Rectal smooth muscle tissue (tissue), 1 donor: ENCODE measurements around the gene CAMP.
A peak's percentile ranks its signal among the peaks of the same experiment; 100 is the strongest.

Experiments used
- H3K27ac ChIP-seq: one replicate; pipeline ENCODE4 v1.7.0; 2013; ENCODE audit warnings: low read depth, low read length, inconsistent platforms
- H3K27me3 ChIP-seq: one replicate; pipeline ENCODE4 v1.7.0; 2013; ENCODE audit warnings: low read length; ENCODE audit not compliant: control insufficient read depth, insufficient read depth
- H3K36me3 ChIP-seq: one replicate; pipeline ENCODE4 v1.7.0; 2013; ENCODE audit warnings: low read length; ENCODE audit not compliant: control insufficient read depth, insufficient read depth
- H3K4me1 ChIP-seq: one replicate; pipeline ENCODE4 v1.7.0; 2013; ENCODE audit warnings: low read length; ENCODE audit not compliant: control insufficient read depth, insufficient read depth
- H3K4me3 ChIP-seq: one replicate; pipeline ENCODE4 v1.7.0; 2013; ENCODE audit warnings: low read length
- H3K9ac ChIP-seq: one replicate; pipeline ENCODE4 v1.7.0; 2013; ENCODE audit warnings: low read length

Gene CAMP

DNA sequence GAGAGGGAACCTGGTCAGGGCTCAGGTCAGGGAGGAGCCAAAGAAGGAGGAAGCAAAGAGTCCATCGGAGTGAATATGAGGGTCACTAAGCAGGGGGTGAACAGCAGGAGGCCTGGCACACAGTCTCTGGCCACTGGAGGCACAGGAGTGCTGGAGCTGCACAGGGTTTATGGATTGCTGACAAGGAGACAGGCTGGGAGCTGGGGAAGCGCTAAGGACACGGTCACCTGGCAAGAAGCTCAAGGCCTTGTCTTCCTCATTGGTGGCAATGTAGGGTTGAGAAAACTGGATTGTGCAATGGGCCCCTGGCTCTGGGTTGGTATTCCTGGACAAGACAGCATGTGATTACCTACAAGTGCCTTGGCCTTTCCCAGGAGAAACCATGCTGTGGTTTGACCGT lies 5.8 kb upstream of the CAMP start:
- Histone ChIP-seq H3K9ac (no peak overlapping the region), H3K27ac (no peak overlapping the region), H3K4me3 (no peak overlapping the region), H3K4me1 (no peaks in the 10 kb centered on the region), H3K36me3 (no peaks in the 10 kb centered on the region), H3K27me3 (no peaks in the 10 kb centered on the region)

DNA sequence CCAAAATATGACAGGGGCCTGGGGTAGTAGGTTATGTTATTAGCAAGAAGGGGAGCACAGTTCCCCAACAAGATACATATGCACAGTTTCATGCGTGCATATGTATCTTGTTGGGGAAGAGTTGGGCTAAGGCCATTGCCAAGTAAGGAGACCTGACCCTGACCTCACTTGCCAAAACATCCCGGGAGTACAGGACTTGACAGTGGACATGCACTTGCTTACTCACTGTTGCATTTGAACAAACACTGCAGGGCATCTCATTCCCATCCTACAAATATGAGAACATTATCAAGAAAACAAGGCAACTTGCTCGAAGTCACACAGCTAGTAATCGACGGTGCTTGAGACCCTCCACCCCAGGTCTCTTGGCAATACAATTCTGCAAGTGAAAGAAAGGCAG lies 4.8 kb upstream of the CAMP start:
- Histone ChIP-seq H3K36me3 (no peaks in the 10 kb centered on the region), H3K27ac (no peak overlapping the region), H3K4me1 (no peaks in the 10 kb centered on the region), H3K9ac (no peak overlapping the region), H3K27me3 (no peaks in the 10 kb centered on the region), H3K4me3 (no peak overlapping the region)

DNA sequence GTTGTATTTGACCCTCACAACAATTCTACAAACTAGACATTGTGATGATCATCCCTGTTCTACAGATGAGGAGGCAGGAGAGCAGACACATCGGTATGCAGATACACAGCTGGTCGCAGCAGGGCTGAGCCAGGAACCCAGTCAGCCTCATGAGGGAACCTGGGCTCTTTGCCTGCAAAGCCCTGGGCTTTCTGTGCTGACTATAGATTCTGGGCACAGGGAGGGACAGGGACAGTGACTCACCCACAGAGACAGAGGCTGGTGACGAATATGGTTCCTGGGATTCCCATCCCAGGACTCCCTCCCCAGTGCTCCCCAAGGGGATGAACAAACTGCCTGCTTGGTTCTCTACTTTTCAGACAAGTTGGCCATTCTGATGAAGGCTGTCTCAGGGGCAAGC lies 3.8 kb upstream of the CAMP start:
- H3K27ac ChIP-seq: no peak overlapping the region
- H3K27me3 ChIP-seq: no peaks in the 10 kb centered on the region
- no peaks in the 10 kb centered on the region for H3K4me1 ChIP-seq
- no peak overlapping the region for H3K9ac ChIP-seq
- no peaks in the 10 kb centered on the region for H3K36me3 ChIP-seq
- H3K4me3 ChIP-seq: no peak overlapping the region

DNA sequence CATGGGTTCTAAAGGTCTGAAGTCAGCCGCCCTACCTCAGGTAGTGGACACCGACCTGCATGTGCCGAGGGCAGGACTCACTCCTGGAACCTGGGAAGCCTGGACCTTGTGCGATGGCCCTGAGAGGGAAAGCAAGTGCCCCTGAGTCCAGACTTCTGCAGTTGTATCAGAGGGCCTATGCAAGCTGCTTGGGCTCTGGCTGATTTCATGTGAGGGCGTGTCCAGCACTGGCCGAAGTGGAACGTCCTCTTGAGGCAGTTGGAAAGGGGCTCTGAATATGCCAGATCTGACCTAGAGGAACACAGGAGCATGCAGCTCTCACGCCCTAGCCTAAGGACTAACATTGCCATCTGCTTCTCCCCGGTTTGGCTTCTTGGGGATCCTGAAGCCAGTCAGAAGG lies 2.5 kb upstream of the CAMP start:
- no peak overlapping the region for H3K27ac ChIP-seq
- H3K27me3 ChIP-seq: no peaks in the 10 kb centered on the region
- no peak overlapping the region for H3K4me3 ChIP-seq
- H3K36me3 ChIP-seq: no peaks in the 10 kb centered on the region
- H3K9ac ChIP-seq: no peak overlapping the region
- no peaks in the 10 kb centered on the region for H3K4me1 ChIP-seq

DNA sequence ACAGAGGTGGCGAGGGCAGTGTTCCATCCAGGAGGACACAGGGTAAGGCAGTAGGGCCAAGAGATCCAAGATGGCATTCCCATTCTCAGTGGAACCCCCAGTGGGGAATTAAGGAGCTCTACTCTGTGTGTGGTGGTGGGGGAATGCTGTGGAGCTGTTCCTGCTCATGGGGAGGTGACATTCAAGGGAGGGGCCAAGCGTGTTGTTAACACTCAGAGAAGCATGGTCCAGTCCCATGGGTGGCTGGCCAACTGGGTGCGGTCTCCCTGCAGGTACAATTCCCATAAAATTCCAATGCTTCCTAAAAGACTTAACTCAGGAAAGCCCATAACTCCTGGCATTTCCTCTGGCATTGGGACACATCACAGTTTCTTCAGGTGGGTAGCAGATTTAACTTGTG lies 2.3 kb downstream of the CAMP start:
- Histone ChIP-seq H3K4me3 (no peak overlapping the region), H3K9ac (no peak overlapping the region), H3K27me3 (no peaks in the 10 kb centered on the region), H3K27ac (no peak overlapping the region), H3K4me1 (no peaks in the 10 kb centered on the region), H3K36me3 (no peaks in the 10 kb centered on the region)

DNA sequence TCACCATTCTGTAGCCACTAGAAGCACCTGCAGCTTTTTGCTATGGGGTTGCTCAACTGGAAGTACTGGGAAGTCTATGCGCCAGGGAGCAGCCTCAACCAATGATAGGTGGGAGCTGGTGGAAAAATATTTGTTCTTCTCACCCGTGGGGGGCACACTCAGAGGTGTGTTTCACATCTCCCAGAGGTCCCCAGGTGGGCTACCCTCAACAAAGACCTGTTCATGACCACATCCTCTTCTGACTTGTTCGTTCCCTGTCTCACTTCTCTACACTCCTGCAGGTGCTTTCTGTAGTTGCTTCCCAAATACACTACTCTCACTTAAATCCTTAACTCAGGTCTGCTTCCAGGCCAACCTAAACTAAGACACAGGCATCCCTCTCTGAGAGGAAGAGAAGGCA lies 3.6 kb downstream of the CAMP start:
- no peak overlapping the region for H3K9ac ChIP-seq
- no peaks in the 10 kb centered on the region for H3K36me3 ChIP-seq
- H3K27me3 ChIP-seq: no peaks in the 10 kb centered on the region
- H3K27ac ChIP-seq: no peak overlapping the region
- no peak overlapping the region for H3K4me3 ChIP-seq
- H3K4me1 ChIP-seq: no peaks in the 10 kb centered on the region

DNA sequence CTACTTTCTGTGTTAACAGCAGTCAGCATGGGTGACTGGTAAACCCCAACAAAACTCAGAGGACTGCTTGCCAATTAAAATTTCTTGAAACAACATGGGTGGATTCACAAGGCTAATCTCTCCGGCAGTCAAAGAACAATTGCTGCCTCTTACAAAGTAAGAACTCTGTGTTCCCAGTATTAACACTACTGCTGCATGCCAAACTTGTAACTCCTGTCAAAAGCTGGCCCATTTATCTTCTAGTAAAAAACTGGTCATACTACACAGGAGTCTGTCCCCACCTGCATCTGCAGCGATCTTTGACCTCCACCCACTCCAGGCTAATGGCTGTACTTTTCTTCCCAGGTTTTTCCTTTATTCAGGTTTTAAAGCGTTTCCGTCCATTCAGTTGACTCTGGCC lies 8.9 kb downstream of the CAMP start:
- Histone ChIP-seq H3K27me3 (no peaks in the 10 kb centered on the region), H3K9ac (no peak overlapping the region), H3K4me1 (no peaks in the 10 kb centered on the region), H3K4me3 (no peak overlapping the region), H3K36me3 (no peaks in the 10 kb centered on the region), H3K27ac (no peak overlapping the region)

DNA sequence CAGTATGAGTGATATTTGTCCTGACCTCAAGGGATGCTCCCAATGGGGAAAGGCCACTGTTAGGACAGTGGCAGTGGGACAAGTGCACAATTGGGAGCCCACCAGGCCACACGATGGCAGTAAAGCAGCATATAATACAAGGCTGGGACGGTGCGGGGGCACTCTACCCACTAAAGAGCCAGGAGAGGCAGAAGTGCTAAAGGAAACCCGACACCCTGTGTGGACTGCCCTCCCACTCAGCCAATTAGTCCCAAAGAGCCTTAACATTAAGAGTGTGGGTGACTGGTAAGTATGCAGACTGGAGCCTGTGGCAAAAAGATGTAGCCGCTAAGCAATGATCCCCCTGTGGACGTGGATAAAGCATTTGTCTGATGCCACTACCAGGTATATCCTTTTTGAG lies 9.4 kb downstream of the CAMP start:
- H3K27ac ChIP-seq: no peak overlapping the region
- no peaks in the 10 kb centered on the region for H3K36me3 ChIP-seq
- no peaks in the 10 kb centered on the region for H3K4me1 ChIP-seq
- H3K27me3 ChIP-seq: no peaks in the 10 kb centered on the region
- H3K9ac ChIP-seq: no peak overlapping the region
- no peak overlapping the region for H3K4me3 ChIP-seq

DNA sequence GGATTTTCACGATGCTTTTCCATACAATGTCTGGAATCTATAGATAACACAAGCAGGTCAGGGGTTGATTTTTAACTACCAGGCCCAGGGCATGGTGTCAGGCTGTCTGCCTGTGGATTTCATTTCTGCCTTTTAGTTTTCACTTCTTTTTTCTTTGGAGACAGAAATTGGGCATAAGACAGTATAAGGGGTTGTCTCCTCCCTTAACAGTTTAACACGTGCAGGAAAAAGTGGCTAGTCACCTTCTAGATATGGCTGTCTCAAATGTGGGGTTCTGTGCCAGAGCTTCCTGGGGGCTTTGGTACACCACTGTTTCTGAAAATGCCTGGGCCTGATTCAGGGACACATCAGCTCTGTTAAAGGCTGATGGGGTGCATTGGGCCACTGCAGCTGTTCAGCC lies 10.2 kb downstream of the CAMP start:
- no peak overlapping the region for H3K4me3 ChIP-seq
- no peaks in the 10 kb centered on the region for H3K36me3 ChIP-seq
- no peaks in the 10 kb centered on the region for H3K4me1 ChIP-seq
- H3K27ac ChIP-seq: no peak overlapping the region
- no peaks in the 10 kb centered on the region for H3K27me3 ChIP-seq
- no peak overlapping the region for H3K9ac ChIP-seq

DNA sequence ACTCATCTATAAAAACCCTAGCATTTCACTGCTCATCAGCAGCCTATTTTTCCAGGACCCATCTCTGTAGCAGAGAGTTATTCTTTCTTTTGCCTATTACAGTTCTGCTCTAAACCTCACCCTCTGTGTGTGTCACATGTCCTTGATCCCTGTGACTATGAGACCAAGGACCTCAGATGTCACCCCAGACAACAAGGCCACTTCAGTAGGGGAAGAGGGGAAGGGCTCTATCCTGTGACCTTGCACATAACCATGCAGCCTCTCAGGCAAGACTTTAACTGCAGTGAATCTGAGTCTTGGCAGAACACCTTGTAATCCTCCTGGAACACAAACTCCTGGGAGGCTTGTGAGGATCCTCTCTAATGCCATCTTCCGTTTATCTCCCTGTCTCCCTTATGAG lies 13.2 kb downstream of the CAMP start:
- Histone ChIP-seq H3K9ac (no peak overlapping the region), H3K36me3 (no peaks in the 10 kb centered on the region), H3K4me1 (peaks cover 4% of the 10 kb centered on the region), H3K27me3 (no peaks in the 10 kb centered on the region), H3K27ac (no peak overlapping the region), H3K4me3 (no peak overlapping the region)

DNA sequence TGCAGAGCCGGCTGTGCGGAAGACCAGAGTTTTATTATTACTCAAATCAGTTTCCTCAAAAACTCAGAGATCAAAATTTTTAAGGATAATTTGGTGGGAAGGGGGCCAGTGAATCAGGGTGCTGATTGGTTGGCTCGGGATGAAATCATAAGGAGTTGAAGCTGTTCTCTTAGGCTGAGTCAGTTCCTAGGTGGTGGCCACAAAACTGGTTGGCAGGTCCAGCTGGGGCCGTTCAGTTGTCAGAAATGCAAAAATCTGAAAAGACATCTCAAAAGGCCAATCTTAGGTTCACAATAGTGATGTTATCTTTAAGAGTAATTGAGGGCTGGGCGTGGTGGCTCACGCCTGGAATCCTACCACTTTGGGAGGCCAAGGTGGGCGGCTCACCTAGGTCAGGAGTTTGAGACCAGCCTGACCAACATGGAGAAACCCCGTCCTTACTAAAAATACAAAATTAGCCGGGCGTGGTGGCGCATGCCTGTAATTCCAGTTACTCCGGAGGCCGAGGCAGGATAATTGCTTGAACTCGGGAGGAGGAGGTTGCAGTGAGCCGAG lies 15.3 kb downstream of the CAMP start:
- Histone ChIP-seq H3K4me3 (no peak overlapping the region), H3K4me1 (peaks cover 4% of the 10 kb centered on the region)

DNA sequence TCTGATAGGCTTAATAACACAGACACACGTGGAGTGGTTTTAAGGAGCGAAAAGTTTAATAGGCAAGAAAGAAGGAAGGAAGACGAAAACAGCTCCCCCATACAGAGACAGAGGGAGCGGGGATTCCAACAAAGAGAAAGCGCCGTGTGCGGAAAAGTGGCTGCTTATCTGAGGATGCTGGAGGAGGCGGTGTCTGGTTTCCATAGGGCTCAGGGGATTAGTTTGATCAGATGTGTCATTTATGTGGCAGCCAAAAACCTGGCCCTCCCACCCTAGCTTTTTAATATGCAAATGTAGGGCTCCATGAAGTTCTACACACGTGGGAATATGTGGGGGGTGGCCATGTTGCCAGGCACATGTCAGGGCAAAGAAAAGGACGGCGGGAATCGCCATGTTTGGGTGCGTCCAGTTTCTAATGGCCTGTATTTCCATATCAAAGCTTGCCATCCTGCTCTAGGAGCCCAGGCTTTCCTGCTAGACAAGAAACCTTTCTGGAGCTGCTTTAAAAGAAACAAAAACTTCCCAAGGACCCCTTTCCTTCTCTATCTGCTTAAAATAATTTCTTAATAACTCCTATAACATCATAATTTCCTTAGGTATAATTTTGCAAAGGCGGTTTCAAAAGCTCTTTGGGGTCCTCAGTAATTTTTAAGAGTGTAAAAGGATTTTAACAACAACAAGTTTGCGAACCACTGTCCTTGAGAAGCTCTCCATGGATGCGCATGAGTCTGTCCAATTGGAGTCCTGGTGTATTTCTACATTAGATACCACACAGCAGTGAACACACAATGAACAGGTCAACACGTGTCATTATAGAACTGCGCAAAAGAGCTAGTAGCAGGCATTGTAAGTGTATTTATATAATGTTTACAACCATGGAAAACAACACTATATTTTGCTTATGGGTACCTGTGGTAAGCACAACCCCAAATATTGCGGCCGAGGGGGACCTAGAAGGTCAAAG lies 17.0 kb downstream of the CAMP start:
- H3K9ac ChIP-seq: no peak overlapping the region

More for the DNA sequence above, 15.3 kb downstream of the CAMP start:
- no peak overlapping the region for H3K27ac ChIP-seq
- no peaks in the 10 kb centered on the region for H3K36me3 ChIP-seq
- H3K27me3 ChIP-seq: no peaks in the 10 kb centered on the region
- H3K9ac ChIP-seq: no peak overlapping the region

More for the DNA sequence above, 17.0 kb downstream of the CAMP start:
- Histone ChIP-seq H3K4me3 (peak overlapping the region; percentile 95), H3K27ac (peak overlapping the region; percentile 81), H3K36me3 (no peaks in the 10 kb centered on the region), H3K4me1 (peaks cover 4% of the 10 kb centered on the region), H3K27me3 (no peaks in the 10 kb centered on the region)
